IMR-90 (cell line): ENCODE data around the gene TRAF1. TPM values are rescaled to one million over a fixed set of nuclear protein-coding genes. Genes with fewer than 3 reads are reported as not detected.

Experiments
- ATAC-seq: fragments of 200-7000 bp; cut with Tn5 transposase; 2 replicates; pipeline ENCODE4 v1.9.1; 2020; ENCODE audit warnings: low read depth, mild to moderate bottlenecking, moderate library complexity
- BruUV-seq: library from RNA; stranded (reverse); fragments of 400-500 nt; replicated peaks from 2 replicates; lab custom pipeline; 2021; lab: Mats Ljungman, UMichigan
- CTCF ChIA-PET: fragments of 300-600 bp; formaldehyde crosslinking; extraction: SDS; loops from one replicate; lab custom pipeline; 2021; ENCODE audit warnings: antibody characterized with exemption; lab: Yijun Ruan, JAX
- POLR2A ChIA-PET: fragments of 300-600 bp; sonication (Branson Sonifier 250); formaldehyde crosslinking; loops from one replicate; lab custom pipeline; 2022; ENCODE audit warnings: antibody characterized with exemption; ENCODE audit not compliant: unreplicated experiment; lab: Charles Lee
- DNase-seq: peaks from one replicate; pipeline ENCODE4 v3.0.0; 2013
- H2AFZ ChIP-seq: replicated peaks from 2 replicates; pipeline ENCODE3; 2013; ENCODE audit warnings: low read length, mild to moderate bottlenecking; ENCODE audit not compliant: poor library complexity
- H2AK5ac ChIP-seq: 2 replicates; pipeline ENCODE4 v1.6.1; 2013; ENCODE audit warnings: low read depth, low read length, inconsistent platforms
- H2AK9ac ChIP-seq: replicated peaks from 2 replicates; pipeline ENCODE3; 2013; ENCODE audit warnings: mild to moderate bottlenecking, low read depth, low read length, moderate library complexity; ENCODE audit not compliant: poor library complexity
- H2BK120ac ChIP-seq: 2 replicates; pipeline ENCODE4 v1.6.1; 2013; ENCODE audit warnings: low read depth, low read length, inconsistent platforms
- H2BK15ac ChIP-seq: 3 replicates; pipeline ENCODE4 v1.6.1; 2013; ENCODE audit warnings: low read depth, low read length, inconsistent platforms
- H2BK20ac ChIP-seq: 2 replicates; pipeline ENCODE4 v1.6.1; 2013; ENCODE audit warnings: low read depth, mild to moderate bottlenecking, inconsistent platforms, low read length, moderate library complexity
- H2BK5ac ChIP-seq: 2 replicates; pipeline ENCODE4 v1.6.1; 2013; ENCODE audit warnings: mild to moderate bottlenecking, low read depth, low read length, inconsistent platforms; ENCODE audit not compliant: poor library complexity, severe bottlenecking
- H3K14ac ChIP-seq: replicated peaks from 2 replicates; pipeline ENCODE4 v1.6.1; 2013; ENCODE audit warnings: low read depth, low read length, inconsistent platforms
- H3K18ac ChIP-seq: 2 replicates; pipeline ENCODE4 v1.6.1; 2013; ENCODE audit warnings: low read depth, low read length, control low read depth
- H3K23ac ChIP-seq: 2 replicates; pipeline ENCODE4 v1.6.1; 2013; ENCODE audit warnings: low read depth, low read length, inconsistent platforms
- H3K27ac ChIP-seq: 2 replicates; pipeline ENCODE4 v1.5.1; 2013; ENCODE audit warnings: mild to moderate bottlenecking, control low read depth, low read length; ENCODE audit not compliant: insufficient read depth
- H3K27me3 ChIP-seq: 2 replicates; pipeline ENCODE4 v1.6.1; 2013; ENCODE audit warnings: low read length; ENCODE audit not compliant: control insufficient read depth, insufficient read depth
- H3K36me3 ChIP-seq: 2 replicates; pipeline ENCODE4 v1.6.1; 2013; ENCODE audit warnings: low read length, mixed read lengths; ENCODE audit not compliant: control insufficient read depth, insufficient read depth
- H3K4ac ChIP-seq: 2 replicates; pipeline ENCODE4 v1.6.1; 2013; ENCODE audit warnings: low read depth, low read length, inconsistent platforms
- H3K4me1 ChIP-seq: 2 replicates; pipeline ENCODE4 v1.6.1; 2013; ENCODE audit warnings: low read length, mixed read lengths; ENCODE audit not compliant: control insufficient read depth, insufficient read depth
- H3K4me2 ChIP-seq: 2 replicates; pipeline ENCODE4 v1.6.1; 2013; ENCODE audit warnings: low read depth, mild to moderate bottlenecking, control low read depth, low read length, moderate library complexity
- H3K4me3 ChIP-seq: 2 replicates; pipeline ENCODE4 v1.5.1; 2013; ENCODE audit warnings: low read depth, mild to moderate bottlenecking, control low read depth, low read length, moderate library complexity; ENCODE audit not compliant: insufficient read depth
- H3K56ac ChIP-seq: 2 replicates; pipeline ENCODE4 v1.6.1; 2013; ENCODE audit warnings: low read length, inconsistent platforms; ENCODE audit not compliant: insufficient read depth; ENCODE audit errors: extremely low read depth
- H3K79me1 ChIP-seq, 2 experiments: 2 replicates each; pipeline ENCODE4 v1.6.1; 2013; ENCODE audit warnings: low read length in 2 of 2, inconsistent platforms in 1 of 2, low read depth in 1 of 2
- H3K9ac ChIP-seq: 2 replicates; pipeline ENCODE4 v1.6.1; 2013; ENCODE audit warnings: low read depth, low read length, control low read depth
- H3K9me1 ChIP-seq: 2 replicates; pipeline ENCODE4 v1.6.1; 2013; ENCODE audit warnings: low read length, inconsistent platforms; ENCODE audit not compliant: insufficient read depth
- H3K9me3 ChIP-seq: 2 replicates; pipeline ENCODE4 v1.6.1; 2013; ENCODE audit warnings: low read length; ENCODE audit not compliant: control insufficient read depth, insufficient read depth
- H4K20me1 ChIP-seq: 2 replicates; pipeline ENCODE4 v1.6.1; 2013; ENCODE audit warnings: low read length, inconsistent platforms; ENCODE audit not compliant: insufficient read depth
- H4K5ac ChIP-seq: 2 replicates; pipeline ENCODE4 v1.6.1; 2013; ENCODE audit warnings: mild to moderate bottlenecking, low read depth, low read length, control low read depth
- H4K8ac ChIP-seq, 2 experiments: 2 replicates each; pipeline ENCODE4 v1.6.1; 2013; ENCODE audit warnings: low read depth in 2 of 2, low read length in 2 of 2, control low read depth in 1 of 2, inconsistent platforms in 1 of 2
- H4K91ac ChIP-seq: 2 replicates; pipeline ENCODE4 v1.6.1; 2013; ENCODE audit warnings: low read depth, low read length, inconsistent platforms; ENCODE audit not compliant: insufficient read depth
- CEBPB ChIP-seq: IDR thresholded peaks from 2 replicates; pipeline ENCODE4 v1.6.1; 2012; ENCODE audit warnings: low read depth, low read length, improper control_type of control experiment
- CHD1 ChIP-seq: IDR thresholded peaks from 2 replicates; pipeline ENCODE4 v1.6.1; 2012; ENCODE audit warnings: low read depth, low read length, improper control_type of control experiment
- CTCF ChIP-seq: conservative IDR thresholded peaks from 2 replicates; pipeline ENCODE4 v1.5.1; 2012; ENCODE audit warnings: mild to moderate bottlenecking, low read depth, low read length, improper control_type of control experiment
- ELK1 ChIP-seq: fragments of 150-350 bp; IDR thresholded peaks from 2 replicates; pipeline ENCODE4 v1.6.1; 2016; ENCODE audit warnings: low read depth, mild to moderate bottlenecking, low read length, moderate library complexity, borderline replicate concordance
- FOS ChIP-seq: fragments of 150-350 bp; IDR thresholded peaks from 2 replicates; pipeline ENCODE4 v1.6.1; 2016; ENCODE audit warnings: low read depth, low read length
- MAFK ChIP-seq: IDR thresholded peaks from 2 replicates; pipeline ENCODE4 v1.6.1; 2012; ENCODE audit warnings: low read depth, low read length, improper control_type of control experiment
- MAZ ChIP-seq: IDR thresholded peaks from 2 replicates; pipeline ENCODE4 v1.6.1; 2012; ENCODE audit warnings: low read depth, mild to moderate bottlenecking, low read length, improper control_type of control experiment, moderate library complexity, borderline replicate concordance
- MXI1 ChIP-seq: IDR thresholded peaks from 2 replicates; pipeline ENCODE4 v1.6.1; 2012; ENCODE audit warnings: low read depth, mild to moderate bottlenecking, low read length, moderate library complexity, borderline replicate concordance
- NFE2L2 ChIP-seq: fragments of 150-350 bp; IDR thresholded peaks from 2 replicates; pipeline ENCODE4 v1.6.1; 2016; ENCODE audit warnings: low read depth, mild to moderate bottlenecking, low read length
- POLR2A ChIP-seq: IDR thresholded peaks from 2 replicates; pipeline ENCODE4 v1.6.1; 2012; ENCODE audit warnings: mild to moderate bottlenecking, low read depth, low read length
- RAD21 ChIP-seq: IDR thresholded peaks from 2 replicates; pipeline ENCODE4 v1.6.1; 2012; ENCODE audit warnings: low read length, improper control_type of control experiment
- RCOR1 ChIP-seq: IDR thresholded peaks from 2 replicates; pipeline ENCODE4 v1.6.1; 2012; ENCODE audit warnings: mild to moderate bottlenecking, low read length, improper control_type of control experiment; ENCODE audit not compliant: insufficient replicate concordance
- RFX5 ChIP-seq: IDR thresholded peaks from 2 replicates; pipeline ENCODE4 v1.8.0; 2012; ENCODE audit warnings: low read depth, mild to moderate bottlenecking, low read length, moderate library complexity
- SMC3 ChIP-seq: fragments of 150-350 bp; IDR thresholded peaks from 2 replicates; pipeline ENCODE4 v1.6.1; 2016; ENCODE audit warnings: low read depth, mild to moderate bottlenecking, antibody characterized with exemption, low read length, moderate library complexity
- USF2 ChIP-seq: fragments of 150-350 bp; IDR thresholded peaks from 2 replicates; pipeline ENCODE4 v1.6.1; 2017; ENCODE audit warnings: mild to moderate bottlenecking, antibody characterized with exemption, low read length, low read depth
- WGBS, 2 experiments: methylation state at CpG; one replicate each; pipeline versions ENCODE4 v1.1.5 to v1.1.7; 2013; ENCODE audit warnings: missing lambda C conversion rate in 2 of 2; ENCODE audit not compliant: insufficient read length in 1 of 2; ENCODE audit errors: extremely low coverage in 2 of 2; 5-methylcytosine and 5-hydroxymethylcytosine counted together
- dilution Hi-C: fragments of 300-500 bp; cut with HindIII; formaldehyde crosslinking; loops from one replicate; pipeline ENCODE4 v1.14.3; 2018; ENCODE audit warnings: low sequenced_read_pairs; ENCODE audit not compliant: unreplicated experiment
- in situ Hi-C: fragments of 300-500 bp; cut with MboI; formaldehyde crosslinking; loops from 3 replicates; pipeline ENCODE4 v1.14.3; 2019; ENCODE audit warnings: low sequenced_read_pairs, inconsistent platforms, mixed read lengths
- intact Hi-C: fragments of 100-400 bp; cut with micrococcal nuclease; formaldehyde crosslinking; loops from 2 replicates; pipeline ENCODE4 v1.10.0; 2022
- polyA plus RNA-seq, 3 experiments: library from polyadenylated mRNA; depleted of rRNA; stranded (reverse); fragments of >200 nt; gene quantifications; 2 replicates each; pipeline ENCODE4 v1.2.3, GENCODE V29; 2012; ENCODE audit warnings: low replicate concordance in 1 of 3
- total RNA-seq: library from RNA; depleted of rRNA; stranded (reverse); fragments of >200 nt; gene quantifications from 2 replicates; pipeline ENCODE4 v1.2.3, GENCODE V29; 2012

Gene TRAF1
- total and polyA plus RNA-seq, 2 of the 4 experiments (the other 2 are of a cell fraction), result 3.9 to 4.1 TPM

- no peaks in the 10 kb centered on the region for H3K27me3 ChIP-seq
- H3K18ac ChIP-seq, result no peak overlapping the region
- no peak overlapping the region for H2BK15ac ChIP-seq
- ChIA-PET POLR2A (interaction anchor here (0.9 kb wide), 1 partner anchor 9 kb away, joined by 6 read pairs; no protein-coding TSS in a partner anchor), CTCF (no interaction called here)
- H3K79me1 ChIP-seq, result peaks cover 0 to 29% of the 10 kb centered on the region in 2 experiments; a peak in 2 of 4 replicates
- H4K8ac ChIP-seq, result no peak overlapping the region
- no peak overlapping the region for H4K91ac ChIP-seq
- intact Hi-C loops (no loop called here), in situ Hi-C loops (no loop called here), dilution Hi-C loops (no loop called here)
- no peak overlapping the region for H3K27ac ChIP-seq
- no peak overlapping the region for H2BK20ac ChIP-seq
- H3K4ac ChIP-seq, result no peak overlapping the region
- H3K4me3 ChIP-seq, result no peak overlapping the region
- H4K5ac ChIP-seq, result no peak overlapping the region
- no peak overlapping the region for H2AK5ac ChIP-seq
- H2AK9ac ChIP-seq, result no peak overlapping the region
- no peaks in the 10 kb centered on the region for H3K36me3 ChIP-seq
- no TSS peak for BruUV-seq
- H3K4me2 ChIP-seq, result no peak overlapping the region
- ATAC-seq (no peak), DNase-seq (no peak)
- no peak overlapping the region for H2AFZ ChIP-seq
- H3K4me1 ChIP-seq, result peaks cover 26% of the 10 kb centered on the region
- no peak overlapping the region for H2BK120ac ChIP-seq
- H3K56ac ChIP-seq, result no peak overlapping the region
- H4K20me1 ChIP-seq, result no peaks in the 10 kb centered on the region
- H3K9me1 ChIP-seq, result peaks cover 26% of the 10 kb centered on the region
- H3K23ac ChIP-seq, result 0 out of 2 replicates have a peak overlapping the region, but pooled peaks have one; percentile 33
- no peak overlapping the region for H2BK5ac ChIP-seq
- H3K14ac ChIP-seq, result no peak overlapping the region
- no peaks in the 10 kb centered on the region for H3K9me3 ChIP-seq
- WGBS, 2 experiments, result no CpG with 5 or more reads among the region's 7 CpGs
- no peak overlapping the region for H3K9ac ChIP-seq
- TF ChIP-seq NFE2L2 (no peak), RAD21 (no peak), RFX5 (no peak), USF2 (no peak), RCOR1 (no peak), MAFK (no peak), MAZ (no peak), CHD1 (no peak), CTCF (no peak), FOS (no peak), CEBPB (no peak), SMC3 (no peak), ELK1 (no peak), POLR2A (no peak), MXI1 (no peak)
These were observed 4.0 kb downstream of the TRAF1 start for GRCh38 chr9:120922404-120923195.
